H9 (cell line): ENCODE results near the gene SP2. TPM values are rescaled to one million over a fixed set of nuclear protein-coding genes. Genes with fewer than 3 reads are reported as not detected.

Experiments used
- DNase-seq: peaks from one replicate; pipeline ENCODE4 v3.0.0-alpha.2; 2017
- H2AFZ ChIP-seq: one replicate; pipeline ENCODE4 v1.6.1; 2013; ENCODE audit warnings: mild to moderate bottlenecking, low read length, control low read depth, moderate library complexity
- H2AK5ac ChIP-seq: 2 replicates; pipeline ENCODE4 v1.6.1; 2013; ENCODE audit warnings: low read length, control low read depth, mixed read lengths; ENCODE audit not compliant: insufficient read length
- H2BK120ac ChIP-seq: one replicate; pipeline ENCODE4 v1.6.1; 2013; ENCODE audit warnings: low read depth, mild to moderate bottlenecking, low read length, control low read depth, inconsistent platforms; ENCODE audit not compliant: poor library complexity, severe bottlenecking
- H2BK12ac ChIP-seq: 2 replicates; pipeline ENCODE4 v1.6.1; 2013; ENCODE audit warnings: low read length, control low read depth, mixed read lengths, low read depth; ENCODE audit not compliant: insufficient read length
- H2BK15ac ChIP-seq: 2 replicates; pipeline ENCODE4 v1.6.1; 2013; ENCODE audit warnings: low read depth, low read length, control low read depth
- H2BK20ac ChIP-seq: one replicate; pipeline ENCODE4 v1.6.1; 2013; ENCODE audit warnings: low read depth, mild to moderate bottlenecking, low read length, control low read depth, inconsistent platforms; ENCODE audit not compliant: poor library complexity, severe bottlenecking
- H2BK5ac ChIP-seq: 2 replicates; pipeline ENCODE4 v1.6.1; 2013; ENCODE audit warnings: low read length, control low read depth, mixed read lengths; ENCODE audit not compliant: insufficient read length
- H3K14ac ChIP-seq: 2 replicates; pipeline ENCODE4 v1.6.1; 2013; ENCODE audit warnings: low read length, control low read depth; ENCODE audit not compliant: insufficient read depth
- H3K18ac ChIP-seq: 2 replicates; pipeline ENCODE4 v1.6.1; 2013; ENCODE audit warnings: low read depth, mild to moderate bottlenecking, mixed read lengths, low read length, control low read depth; ENCODE audit not compliant: insufficient read length
- H3K23ac ChIP-seq: 2 replicates; pipeline ENCODE4 v1.6.1; 2013; ENCODE audit warnings: low read length, control low read depth, mixed read lengths, low read depth; ENCODE audit not compliant: insufficient read length
- H3K23me2 ChIP-seq: 2 replicates; pipeline ENCODE4 v1.6.1; 2013; ENCODE audit warnings: low read depth, mild to moderate bottlenecking, mixed read lengths, low read length, control low read depth; ENCODE audit not compliant: insufficient read length, poor library complexity, severe bottlenecking
- H3K27ac ChIP-seq: 2 replicates; pipeline ENCODE4 v1.5.1; 2013; ENCODE audit warnings: low read length, control low read depth, mixed read lengths, low read depth; ENCODE audit not compliant: insufficient read length
- H3K27me3 ChIP-seq: 2 replicates; pipeline ENCODE4 v1.6.1; 2013; ENCODE audit warnings: low read length, control low read depth, inconsistent platforms; ENCODE audit not compliant: insufficient read depth
- H3K4ac ChIP-seq: 2 replicates; pipeline ENCODE4 v1.6.1; 2013; ENCODE audit warnings: low read depth, mild to moderate bottlenecking, control low read depth, inconsistent platforms, low read length, moderate library complexity
- H3K4me1 ChIP-seq: 2 replicates; pipeline ENCODE4 v1.6.1; 2013; ENCODE audit warnings: low read length, control low read depth, inconsistent platforms; ENCODE audit not compliant: insufficient read depth
- H3K4me2 ChIP-seq: 2 replicates; pipeline ENCODE4 v1.6.1; 2013; ENCODE audit warnings: low read length, control low read depth, mixed read lengths; ENCODE audit not compliant: insufficient read length, insufficient read depth
- H3K56ac ChIP-seq: 2 replicates; pipeline ENCODE4 v1.6.1; 2013; ENCODE audit warnings: low read depth, mild to moderate bottlenecking, mixed read lengths, low read length, control low read depth; ENCODE audit not compliant: insufficient read length
- H3K79me1 ChIP-seq: 2 replicates; pipeline ENCODE4 v1.6.1; 2013; ENCODE audit warnings: low read depth, mild to moderate bottlenecking, moderate library complexity, low read length, control low read depth, inconsistent platforms; ENCODE audit not compliant: insufficient read depth, poor library complexity, severe bottlenecking
- H3K79me2 ChIP-seq: 2 replicates; pipeline ENCODE4 v1.6.1; 2013; ENCODE audit warnings: low read length, control low read depth, inconsistent platforms; ENCODE audit not compliant: insufficient read depth
- H3K9ac ChIP-seq: 2 replicates; pipeline ENCODE4 v1.6.1; 2013; ENCODE audit warnings: low read length, control low read depth, mixed read lengths; ENCODE audit not compliant: insufficient read length; ENCODE audit errors: extremely low read depth
- H3K9me3 ChIP-seq: one replicate; pipeline ENCODE4 v1.6.1; 2013; ENCODE audit warnings: low read depth, low read length, inconsistent platforms; ENCODE audit not compliant: control insufficient read depth
- H3T11ph ChIP-seq: one replicate; pipeline ENCODE4 v1.6.1; 2013; ENCODE audit warnings: mild to moderate bottlenecking, low read length, control low read depth, inconsistent platforms
- H4K20me1 ChIP-seq: one replicate; pipeline ENCODE4 v1.6.1; 2013; ENCODE audit not compliant: control insufficient read depth, insufficient read length, insufficient read depth
- H4K5ac ChIP-seq: 2 replicates; pipeline ENCODE4 v1.6.1; 2013; ENCODE audit warnings: low read depth, mild to moderate bottlenecking, mixed read lengths, low read length, control low read depth; ENCODE audit not compliant: insufficient read length
- H4K8ac ChIP-seq: replicated peaks from 2 replicates; pipeline ENCODE4 v1.6.1; 2013; ENCODE audit warnings: low read length, control low read depth, mixed read lengths, low read depth; ENCODE audit not compliant: insufficient read length
- H4K91ac ChIP-seq: 2 replicates; pipeline ENCODE4 v1.6.1; 2013; ENCODE audit warnings: low read depth, mild to moderate bottlenecking, moderate library complexity, mixed read lengths, low read length, control low read depth; ENCODE audit not compliant: insufficient read length
- H3K27ac Mint-ChIP-seq, 3 experiments: 2 replicates in 2 of 3; 3 replicates in 1 of 3; pipeline ENCODE4 v1.8.0; 2020 to 2021; ENCODE audit warnings: mixed read lengths in 3 of 3, mild to moderate bottlenecking in 1 of 3, moderate library complexity in 1 of 3
- H3K27me3 Mint-ChIP-seq: 2 replicates; pipeline ENCODE4 v1.8.0; 2021; ENCODE audit warnings: low read depth, mild to moderate bottlenecking, moderate library complexity, mixed read lengths
- H3K36me3 Mint-ChIP-seq, 3 experiments: 2 replicates in 2 of 3; 3 replicates in 1 of 3; pipeline ENCODE4 v1.8.0; 2020 to 2021; ENCODE audit warnings: low read depth in 3 of 3, mixed read lengths in 3 of 3; ENCODE audit not compliant: insufficient read depth in 1 of 3
- H3K4me1 Mint-ChIP-seq, 2 experiments: 2 replicates each; pipeline ENCODE4 v1.8.0; 2020; ENCODE audit warnings: mixed read lengths in 2 of 2
- H3K4me3 Mint-ChIP-seq, 2 experiments: 2 replicates in 1 of 2; 3 replicates in 1 of 2; pipeline ENCODE4 v1.8.0; 2020 to 2021; ENCODE audit warnings: mild to moderate bottlenecking in 2 of 2, mixed read lengths in 2 of 2, moderate library complexity in 1 of 2
- H3K9me3 Mint-ChIP-seq, 2 experiments: 2 replicates in 1 of 2; 3 replicates in 1 of 2; pipeline ENCODE4 v1.8.0; 2020; ENCODE audit warnings: mild to moderate bottlenecking in 2 of 2, mixed read lengths in 2 of 2, moderate library complexity in 1 of 2
- WGBS: extraction: QIAGEN DNeasy Blood & Tissue Kit; methylation state at CpG from one replicate; pipeline ENCODE4 v1.1.7; 2013; ENCODE audit warnings: missing lambda C conversion rate, low lambda C conversion rate, mixed read lengths; ENCODE audit not compliant: insufficient read length; ENCODE audit errors: extremely low coverage; 5-methylcytosine and 5-hydroxymethylcytosine counted together
- total RNA-seq: library from RNA; stranded (reverse); gene quantifications from 2 replicates; pipeline ENCODE4 v1.2.1, GENCODE V29; 2021
- TF ChIP-seq, protein P1 (sequence below): fragments of 200-600 bp; sonication (generic); conservative IDR thresholded peaks from 3 replicates; pipeline ENCODE4 v1.8.0; 2021; ENCODE audit warnings: antibody characterized with exemption, mild to moderate bottlenecking

SP2 gene
- total RNA-seq, 1 experiment from 2014 or later: 19.3 TPM

DNA sequence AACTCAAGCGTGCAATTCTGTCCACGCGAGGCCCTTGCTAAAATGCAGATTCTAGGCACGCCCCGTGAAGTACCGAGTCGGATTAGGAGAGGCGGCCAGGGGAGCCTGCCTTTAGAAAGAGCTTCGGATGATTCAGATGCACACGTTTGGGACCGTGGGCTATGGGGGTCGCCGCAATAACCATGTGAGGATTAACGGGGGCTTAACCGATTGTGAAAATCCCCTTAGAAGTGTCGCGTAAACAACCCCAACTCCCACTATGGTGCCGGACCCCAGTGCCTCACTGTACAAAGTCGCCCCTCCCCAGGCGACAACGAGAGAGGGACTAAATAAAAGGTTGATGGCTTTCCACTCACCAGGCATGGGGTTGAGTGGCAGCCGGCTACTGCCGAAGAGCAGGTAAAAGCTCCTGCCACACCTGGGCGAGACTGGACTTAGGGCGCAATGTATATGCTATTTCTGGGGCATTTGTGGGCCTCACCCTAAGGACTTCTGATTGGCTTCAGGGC, 635 bp upstream of the SP2 start:
- Histone ChIP-seq H2BK20ac (no peak overlapping the region), H3K23ac (no peak overlapping the region), H2BK5ac (no peak overlapping the region), H3K14ac (no peak overlapping the region; the same call in 1 of the 2 replicates), H4K8ac (no peak overlapping the region), H4K20me1 (no peaks in the 10 kb centered on the region), H3K4me1 (no peaks in the 10 kb centered on the region), H2AFZ (no peak overlapping the region), H3K79me1 (no peaks in the 10 kb centered on the region), H3K9ac (peak overlapping the region; percentile 77), H2AK5ac (no peak overlapping the region), H3K18ac (no peak overlapping the region), H2BK120ac (no peak overlapping the region), H3K4me2 (peak overlapping the region; percentile 83), H3K23me2 (peaks cover 5% of the 10 kb centered on the region), H3T11ph (no peak overlapping the region), H3K27ac (no peak overlapping the region), H2BK15ac (no peak overlapping the region), H3K9me3 (no peaks in the 10 kb centered on the region), H3K4ac (no peak overlapping the region), H4K5ac (no peak overlapping the region), H4K91ac (no peak overlapping the region), H3K56ac (no peak overlapping the region), H3K79me2 (no peaks in the 10 kb centered on the region), H3K27me3 (no peaks in the 10 kb centered on the region), H2BK12ac (no peak overlapping the region)
- DNase-seq: no peak
- TF ChIP-seq, protein P1, sequence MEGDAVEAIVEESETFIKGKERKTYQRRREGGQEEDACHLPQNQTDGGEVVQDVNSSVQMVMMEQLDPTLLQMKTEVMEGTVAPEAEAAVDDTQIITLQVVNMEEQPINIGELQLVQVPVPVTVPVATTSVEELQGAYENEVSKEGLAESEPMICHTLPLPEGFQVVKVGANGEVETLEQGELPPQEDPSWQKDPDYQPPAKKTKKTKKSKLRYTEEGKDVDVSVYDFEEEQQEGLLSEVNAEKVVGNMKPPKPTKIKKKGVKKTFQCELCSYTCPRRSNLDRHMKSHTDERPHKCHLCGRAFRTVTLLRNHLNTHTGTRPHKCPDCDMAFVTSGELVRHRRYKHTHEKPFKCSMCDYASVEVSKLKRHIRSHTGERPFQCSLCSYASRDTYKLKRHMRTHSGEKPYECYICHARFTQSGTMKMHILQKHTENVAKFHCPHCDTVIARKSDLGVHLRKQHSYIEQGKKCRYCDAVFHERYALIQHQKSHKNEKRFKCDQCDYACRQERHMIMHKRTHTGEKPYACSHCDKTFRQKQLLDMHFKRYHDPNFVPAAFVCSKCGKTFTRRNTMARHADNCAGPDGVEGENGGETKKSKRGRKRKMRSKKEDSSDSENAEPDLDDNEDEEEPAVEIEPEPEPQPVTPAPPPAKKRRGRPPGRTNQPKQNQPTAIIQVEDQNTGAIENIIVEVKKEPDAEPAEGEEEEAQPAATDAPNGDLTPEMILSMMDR: no peak
- Mint-ChIP-seq H3K36me3 (peaks cover 0 to 4% (median 3%) of the 10 kb centered on the region in 3 experiments; a peak in 2 of 7 replicates), H3K9me3 (no peaks in the 10 kb centered on the region), H3K4me1 (peaks cover 27 to 34% of the 10 kb centered on the region in 2 experiments), H3K4me3 (peak overlapping the region; percentile 94 to 96), H3K27ac (peak overlapping the region; percentile 79 to 95 (median 83); a peak in 6 of 7 replicates), H3K27me3 (no peaks in the 10 kb centered on the region; the same call in 1 of the 2 replicates)
- WGBS: no CpG with 5 or more reads among the region's 25 CpGs
